Common myeloid progenitor, CD34-positive (primary cell): Measurements from ENCODE around the gene HUS1B.

Experiments
- CTCF ChIA-PET: fragments of 350-600 bp; sonication (Branson Sonifier 250); formaldehyde crosslinking; loops from one replicate; lab custom pipeline; 2021; ENCODE audit warnings: antibody characterized with exemption; lab: Charles Lee
- POLR2A ChIA-PET: fragments of 350-600 bp; sonication (Branson Sonifier 250); formaldehyde crosslinking; loops from one replicate; lab custom pipeline; 2021; ENCODE audit warnings: antibody characterized with exemption; lab: Charles Lee
- DNase-seq, 3 donors: peaks; one replicate each; pipeline versions ENCODE4 v3.0.0 to v3.0.0-alpha.2; 2013
- H3K27ac ChIP-seq, 2 experiments: 1 replicate in 1 of 2; 2 replicates in 1 of 2; pipeline ENCODE4 v1.7.0; 2013; ENCODE audit warnings: inconsistent platforms in 2 of 2, low read length in 2 of 2, mild to moderate bottlenecking in 2 of 2, low read depth in 1 of 2, moderate library complexity in 1 of 2; ENCODE audit not compliant: severe bottlenecking in 2 of 2, insufficient read depth in 1 of 2, poor library complexity in 1 of 2
- H3K27me3 ChIP-seq, 5 experiments: replicated peaks in 2 of 5; 1 replicate in 3 of 5; 2 replicates in 2 of 5; pipeline versions ENCODE4 v1.6.1 to v1.7.0; 2013; ENCODE audit warnings: low read length in 4 of 5, mild to moderate bottlenecking in 2 of 5, moderate library complexity in 2 of 5, inconsistent platforms in 1 of 5; ENCODE audit not compliant: insufficient read depth in 5 of 5, control insufficient read depth in 4 of 5
- H3K36me3 ChIP-seq, 4 experiments: 1 replicate in 2 of 4; 2 replicates in 2 of 4; pipeline versions ENCODE4 v1.6.1 to v1.7.0; 2013; ENCODE audit warnings: low read length in 3 of 4, control low read depth in 1 of 4, mild to moderate bottlenecking in 1 of 4; ENCODE audit not compliant: control insufficient read depth in 4 of 4, insufficient read depth in 4 of 4
- H3K4me1 ChIP-seq, 4 experiments: 1 replicate in 3 of 4; 2 replicates in 1 of 4; pipeline versions ENCODE4 v1.6.1 to v1.7.1; 2013; ENCODE audit warnings: low read length in 3 of 4, mild to moderate bottlenecking in 3 of 4, control low read depth in 1 of 4, inconsistent platforms in 1 of 4, moderate library complexity in 1 of 4; ENCODE audit not compliant: control insufficient read depth in 4 of 4, insufficient read depth in 4 of 4; ENCODE audit errors: control extremely low read depth in 1 of 4
- H3K4me3 ChIP-seq, 7 experiments: 1 replicate in 4 of 7; 2 replicates in 3 of 7; pipeline versions ENCODE4 v1.5.1 to v1.7.0; 2013; ENCODE audit warnings: mild to moderate bottlenecking in 7 of 7, low read length in 6 of 7, moderate library complexity in 6 of 7, inconsistent platforms in 2 of 7, low read depth in 2 of 7, control low read depth in 1 of 7; ENCODE audit not compliant: insufficient read depth in 4 of 7, control insufficient read depth in 1 of 7; ENCODE audit errors: extremely low read depth in 1 of 7
- H3K9me3 ChIP-seq, 5 experiments: 1 replicate in 4 of 5; 2 replicates in 1 of 5; pipeline versions ENCODE4 v1.6.1 to v1.7.1; 2013; ENCODE audit warnings: low read length in 4 of 5, mild to moderate bottlenecking in 2 of 5, inconsistent platforms in 1 of 5, low read depth in 1 of 5, moderate library complexity in 1 of 5; ENCODE audit not compliant: control insufficient read depth in 4 of 5, insufficient read depth in 2 of 5; ENCODE audit errors: control extremely low read depth in 1 of 5
- WGBS: methylation state at CpG from one replicate; pipeline ENCODE4 v1.1.5; 2013; ENCODE audit not compliant: insufficient coverage; 5-methylcytosine and 5-hydroxymethylcytosine counted together

The HUS1B gene

GRCh38 chr6:628766-629165 is 28.1 kb downstream of the HUS1B start:
- H3K36me3 ChIP-seq = peaks cover 0 to 11% (median 8%) of the 10 kb centered on the region in 4 experiments
- WGBS = 100% methylated on average over 1 of the region's 3 CpGs
- no peak overlapping the region for H3K4me3 ChIP-seq
- H3K9me3 ChIP-seq = no peaks in the 10 kb centered on the region
- no peak overlapping the region for H3K27ac ChIP-seq
- no peaks in the 10 kb centered on the region for H3K4me1 ChIP-seq
- ChIA-PET POLR2A (no interaction called here), CTCF (no interaction called here)
- H3K27me3 ChIP-seq = no peaks in the 10 kb centered on the region
- peak in 1 of 3 donors; percentile 32 for DNase-seq

- CTCF ChIA-PET = no interaction called here
- Histone ChIP-seq H3K4me1 (no peaks in the 10 kb centered on the region), H3K36me3 (peaks cover 2 to 12% (median 9%) of the 10 kb centered on the region in 4 experiments), H3K4me3 (no peak overlapping the region), H3K27me3 (no peaks in the 10 kb centered on the region), H3K9me3 (no peaks in the 10 kb centered on the region), H3K27ac (no peak overlapping the region)
- 95% methylated on average over 9 of the region's 9 CpGs for WGBS
- POLR2A ChIA-PET = no interaction called here
- peak in 1 of 3 donors; percentile 8 for DNase-seq
Measured at GRCh38 chr6:626236-626635, 30.7 kb downstream of the HUS1B start.

GRCh38 chr6:624979-625378 is 31.9 kb downstream of the HUS1B start:
- H3K36me3 ChIP-seq = peaks cover 2 to 13% (median 6%) of the 10 kb centered on the region in 4 experiments
- H3K9me3 ChIP-seq = no peaks in the 10 kb centered on the region
- peak in 2 of 3 donors; percentile 21 to 34 for DNase-seq
- over 99% methylated on average over 11 of the region's 11 CpGs for WGBS
- ChIA-PET POLR2A (no interaction called here), CTCF (interaction anchor here (1.0 kb wide), 1 partner anchor 812 kb away, joined by 3 read pairs; no protein-coding TSS in a partner anchor)
- no peak overlapping the region for H3K27ac ChIP-seq
- H3K4me3 ChIP-seq = no peak overlapping the region
- H3K27me3 ChIP-seq = no peaks in the 10 kb centered on the region
- no peaks in the 10 kb centered on the region for H3K4me1 ChIP-seq

- H3K27me3 ChIP-seq = no peaks in the 10 kb centered on the region
- peaks cover 2 to 11% (median 6%) of the 10 kb centered on the region in 4 experiments for H3K36me3 ChIP-seq
- H3K4me1 ChIP-seq = no peaks in the 10 kb centered on the region
- POLR2A ChIA-PET = no interaction called here
- DNase-seq = no peak
- no peak overlapping the region for H3K4me3 ChIP-seq
- H3K9me3 ChIP-seq = no peaks in the 10 kb centered on the region
- WGBS = 100% methylated on average over 4 of the region's 7 CpGs
- CTCF ChIA-PET = interaction anchor here (1.2 kb wide), 1 partner anchor 30 kb away, joined by 3 read pairs; no protein-coding TSS in a partner anchor
- H3K27ac ChIP-seq = no peak overlapping the region
Measured at GRCh38 chr6:622462-622861, 34.4 kb downstream of the HUS1B start.

- Histone ChIP-seq H3K4me3 (no peak overlapping the region), H3K27me3 (no peaks in the 10 kb centered on the region), H3K27ac (no peak overlapping the region), H3K36me3 (peaks cover 3 to 15% (median 8%) of the 10 kb centered on the region in 4 experiments), H3K4me1 (no peaks in the 10 kb centered on the region), H3K9me3 (no peaks in the 10 kb centered on the region)
- 98% methylated on average over 9 of the region's 9 CpGs for WGBS
- DNase-seq = no peak
- ChIA-PET POLR2A (no interaction called here), CTCF (interaction anchor here (1.2 kb wide), 1 partner anchor 29 kb away, joined by 3 read pairs; no protein-coding TSS in a partner anchor)
Measured at GRCh38 chr6:621931-622330, 35.0 kb downstream of the HUS1B start.

- peaks cover 4 to 15% (median 8%) of the 10 kb centered on the region in 4 experiments for H3K36me3 ChIP-seq
- ChIA-PET CTCF (no interaction called here), POLR2A (no interaction called here)
- H3K27ac ChIP-seq = no peak overlapping the region
- H3K4me1 ChIP-seq = no peaks in the 10 kb centered on the region
- no peak overlapping the region for H3K4me3 ChIP-seq
- DNase-seq = no peak
- no peaks in the 10 kb centered on the region for H3K9me3 ChIP-seq
- no peaks in the 10 kb centered on the region for H3K27me3 ChIP-seq
- 95% methylated on average over 4 of the region's 4 CpGs for WGBS
Measured at GRCh38 chr6:620950-621349, 36.0 kb downstream of the HUS1B start.

GRCh38 chr6:620166-620565 is 36.7 kb downstream of the HUS1B start:
- no peak overlapping the region for H3K4me3 ChIP-seq
- no peaks in the 10 kb centered on the region for H3K27me3 ChIP-seq
- ChIA-PET POLR2A (no interaction called here), CTCF (no interaction called here)
- H3K27ac ChIP-seq = no peak overlapping the region
- 95% methylated on average over 10 of the region's 11 CpGs for WGBS
- no peak for DNase-seq
- H3K9me3 ChIP-seq = no peaks in the 10 kb centered on the region
- H3K4me1 ChIP-seq = no peaks in the 10 kb centered on the region
- H3K36me3 ChIP-seq = peaks cover 4 to 17% (median 9%) of the 10 kb centered on the region in 4 experiments
